Mucosa of descending colon (tissue), 3 donors: ENCODE data around the gene GNAI3. TPM values are rescaled to one million over a fixed set of nuclear protein-coding genes. Genes with fewer than 3 reads are reported as not detected.

ENCODE experiments used
- ATAC-seq: fragments of 200-7000 bp; cut with Tn5 transposase; one replicate; pipeline ENCODE4 v1.9.1; 2020; ENCODE audit warnings: mild to moderate bottlenecking, moderate library complexity
- DNase-seq, 3 donors: peaks; one replicate each; pipeline ENCODE4 v3.0.0-alpha.2; 2020
- H3K36me3 ChIP-seq: fragments of 200-600 bp; one replicate; pipeline ENCODE4 v1.8.0; 2021; ENCODE audit warnings: low read depth, mild to moderate bottlenecking
- H3K4me1 ChIP-seq: fragments of 200-600 bp; one replicate; pipeline ENCODE4 v1.8.0; 2021; ENCODE audit warnings: low read depth, mild to moderate bottlenecking
- H3K4me3 ChIP-seq: fragments of 200-600 bp; one replicate; pipeline ENCODE4 v1.8.0; 2021; ENCODE audit warnings: mild to moderate bottlenecking
- H3K9me3 ChIP-seq: fragments of 200-600 bp; one replicate; pipeline ENCODE4 v1.8.0; 2021; ENCODE audit warnings: mild to moderate bottlenecking
- intact Hi-C, 2 donors: fragments of 100-400 bp; cut with DNase I in 1 of 2; cut with micrococcal nuclease in 1 of 2; formaldehyde crosslinking; loops; one replicate each; pipeline versions ENCODE4 v1.11.0 to v1.11.1; 2022; cut with DNase I, micrococcal nuclease
- total RNA-seq, 3 donors: library from RNA; stranded (reverse); fragmentation: NEBNext Ultra II Directional in 2 of 3; extraction: Animal tissue kit (Norgen Biotek cat#: 25700) in 2 of 3; gene quantifications; one replicate each; pipeline versions ENCODE4 v1.2.1 to v1.2.4, GENCODE V29; 2021 to 2023
- TF ChIP-seq, protein P1 (sequence below): fragments of 200-600 bp; IDR thresholded peaks from one replicate; pipeline ENCODE4 v1.8.0; 2022; ENCODE audit warnings: antibody characterized with exemption, mild to moderate bottlenecking
- donor health status: DM: no; HTN: no; CAD: no; lungs with moderate emphysema.
- donor health status: DM: no; HTN: no; CAD: no.
- donor health status: DM: no; HTN: yes; CAD: no.

Gene GNAI3
- total RNA-seq, 3 donors from 2014 or later, result 6.5 to 8.3 (median 7.6) TPM

DNA sequence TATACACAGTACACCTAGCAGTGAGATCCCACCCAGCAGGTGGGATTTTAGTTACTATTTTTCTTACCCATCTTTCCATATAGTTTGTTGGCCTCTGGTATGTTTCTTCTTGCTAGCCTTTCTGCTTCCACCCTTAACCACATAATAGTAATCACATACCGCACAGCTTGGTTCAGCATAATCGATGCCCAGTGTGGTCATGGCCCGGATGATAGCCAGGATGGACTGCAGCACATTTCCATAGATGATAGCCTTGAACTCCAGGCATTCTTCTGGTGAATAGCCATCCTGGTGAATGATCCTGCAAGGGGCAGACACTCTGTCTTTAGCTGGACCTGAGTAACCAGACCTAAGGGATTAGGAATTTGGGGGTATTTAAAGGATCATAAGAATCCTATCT, 61.5 kb downstream of the GNAI3 start:
- ATAC-seq (no peak), DNase-seq (no peak)
- Histone ChIP-seq H3K9me3 (no peaks in the 10 kb centered on the region), H3K36me3 (no peaks in the 10 kb centered on the region), H3K4me3 (no peak overlapping the region), H3K4me1 (no peaks in the 10 kb centered on the region)
- intact Hi-C loops, result no loop called here
- TF ChIP-seq, protein P1, sequence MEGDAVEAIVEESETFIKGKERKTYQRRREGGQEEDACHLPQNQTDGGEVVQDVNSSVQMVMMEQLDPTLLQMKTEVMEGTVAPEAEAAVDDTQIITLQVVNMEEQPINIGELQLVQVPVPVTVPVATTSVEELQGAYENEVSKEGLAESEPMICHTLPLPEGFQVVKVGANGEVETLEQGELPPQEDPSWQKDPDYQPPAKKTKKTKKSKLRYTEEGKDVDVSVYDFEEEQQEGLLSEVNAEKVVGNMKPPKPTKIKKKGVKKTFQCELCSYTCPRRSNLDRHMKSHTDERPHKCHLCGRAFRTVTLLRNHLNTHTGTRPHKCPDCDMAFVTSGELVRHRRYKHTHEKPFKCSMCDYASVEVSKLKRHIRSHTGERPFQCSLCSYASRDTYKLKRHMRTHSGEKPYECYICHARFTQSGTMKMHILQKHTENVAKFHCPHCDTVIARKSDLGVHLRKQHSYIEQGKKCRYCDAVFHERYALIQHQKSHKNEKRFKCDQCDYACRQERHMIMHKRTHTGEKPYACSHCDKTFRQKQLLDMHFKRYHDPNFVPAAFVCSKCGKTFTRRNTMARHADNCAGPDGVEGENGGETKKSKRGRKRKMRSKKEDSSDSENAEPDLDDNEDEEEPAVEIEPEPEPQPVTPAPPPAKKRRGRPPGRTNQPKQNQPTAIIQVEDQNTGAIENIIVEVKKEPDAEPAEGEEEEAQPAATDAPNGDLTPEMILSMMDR, result no peak

DNA sequence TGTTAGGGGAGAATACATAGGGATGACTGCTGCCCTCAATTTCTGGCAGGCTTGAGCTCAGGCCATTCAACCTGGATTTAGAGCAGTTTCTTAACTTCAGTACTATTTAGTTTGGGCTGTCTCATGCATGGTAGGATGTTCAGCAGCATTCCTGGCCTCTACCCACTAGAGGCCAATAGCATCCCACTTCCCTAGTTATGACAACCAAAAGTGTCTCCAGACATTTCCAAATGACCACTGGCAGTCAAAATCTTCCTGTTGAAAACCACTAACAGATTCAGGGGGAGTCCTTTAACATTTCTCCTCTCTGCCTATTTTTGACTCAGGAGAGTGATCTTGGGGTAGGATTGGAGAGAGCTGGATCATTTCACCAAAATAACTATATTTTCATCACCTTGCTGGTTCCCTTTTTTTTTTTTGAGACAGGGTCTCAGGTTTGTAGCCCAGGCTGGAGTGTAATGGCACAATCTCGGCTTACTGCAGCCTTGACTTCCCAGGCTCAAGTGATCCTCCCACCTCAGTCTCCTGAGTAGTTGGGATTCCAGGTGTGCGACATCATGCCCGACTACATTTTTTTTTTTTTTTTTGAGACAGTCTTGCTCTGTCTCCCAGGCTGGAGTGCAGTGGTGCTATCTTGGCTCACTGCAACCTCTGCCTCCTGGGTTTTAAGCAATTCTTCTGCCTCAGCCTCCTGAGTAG, 62.3 kb downstream of the GNAI3 start:
- Histone ChIP-seq H3K9me3 (no peaks in the 10 kb centered on the region), H3K4me1 (no peaks in the 10 kb centered on the region), H3K36me3 (no peaks in the 10 kb centered on the region), H3K4me3 (no peak overlapping the region)
- intact Hi-C loops, result no loop called here
- no peak for ATAC-seq
- no peak for DNase-seq
- TF ChIP-seq, protein P1, result no peak

DNA sequence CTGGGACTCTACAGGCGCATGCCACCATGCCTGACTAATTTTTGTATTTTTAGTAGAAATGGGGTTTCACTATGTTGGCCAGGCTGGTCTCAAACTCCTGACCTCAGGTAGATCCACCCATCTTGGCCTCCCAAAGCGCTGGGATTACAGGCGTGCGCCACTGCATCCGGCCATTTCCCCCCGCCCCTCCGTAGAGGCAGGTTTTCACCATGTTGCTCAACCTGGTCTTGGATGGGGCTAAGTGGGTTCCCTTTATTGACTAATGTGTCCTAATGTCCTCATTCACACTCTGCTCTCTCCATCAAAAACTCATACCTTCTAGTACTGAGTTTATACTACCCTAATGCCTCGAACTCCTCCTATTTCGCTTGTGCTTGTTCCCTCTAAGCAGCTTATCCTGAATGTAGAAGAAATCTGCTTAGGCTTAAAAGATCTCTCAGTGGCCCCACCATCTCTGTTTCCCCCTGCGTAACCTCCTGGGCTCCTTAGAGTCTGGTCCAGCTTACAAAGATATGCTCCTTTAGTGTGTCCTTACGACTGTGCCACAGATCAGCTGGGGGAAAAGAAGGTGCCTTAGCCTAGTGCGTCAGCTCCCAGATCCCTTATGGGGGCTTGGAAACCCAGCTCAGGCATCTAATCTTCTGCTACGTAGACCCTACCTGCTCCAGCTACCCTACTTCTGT, 63.0 kb downstream of the GNAI3 start:
- Histone ChIP-seq H3K36me3 (no peaks in the 10 kb centered on the region), H3K4me1 (no peaks in the 10 kb centered on the region), H3K9me3 (no peaks in the 10 kb centered on the region), H3K4me3 (no peak overlapping the region)
- no peak for DNase-seq
- ATAC-seq, result no peak
- TF ChIP-seq, protein P1, result no peak
- intact Hi-C loops, result no loop called here

DNA sequence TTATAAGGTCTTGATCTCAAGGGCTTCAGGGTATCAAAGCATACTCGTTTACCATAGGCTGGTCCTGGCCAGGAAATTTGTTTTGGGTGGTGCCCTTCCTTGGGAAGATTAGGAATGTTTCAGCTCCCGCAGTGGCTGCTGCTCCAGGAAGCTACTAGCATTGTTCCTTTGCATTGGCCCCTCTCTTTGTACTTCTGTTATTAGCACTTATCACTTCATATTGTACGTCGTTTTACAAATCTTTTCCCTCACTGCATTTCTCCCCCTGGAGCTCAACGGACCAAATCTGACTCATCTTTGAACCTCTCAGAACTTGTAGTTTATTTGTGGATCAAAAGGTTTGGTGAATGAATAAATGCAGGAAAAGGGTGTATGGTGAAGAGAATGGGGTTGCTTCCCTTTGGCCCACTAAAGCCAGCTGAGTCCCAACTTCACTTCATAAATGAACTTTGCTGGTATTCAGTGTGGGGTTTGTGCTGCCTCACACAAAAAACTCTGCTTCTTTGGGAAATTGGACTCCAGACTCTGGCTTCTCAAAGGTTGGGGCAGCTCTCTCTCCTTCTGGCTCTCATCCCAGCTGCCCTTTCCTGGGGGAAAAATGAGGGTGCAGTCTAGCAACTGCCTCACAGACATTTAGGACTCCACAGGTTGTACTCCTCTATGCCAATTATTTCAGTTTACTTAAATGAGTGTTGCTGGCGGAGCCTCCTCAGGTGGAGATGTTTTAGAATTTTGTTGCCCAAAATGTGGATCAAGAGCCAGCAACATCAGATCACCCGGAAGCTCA, 65.1 kb downstream of the GNAI3 start:
- TF ChIP-seq, protein P1, result no peak
- intact Hi-C loops, result no loop called here

DNA sequence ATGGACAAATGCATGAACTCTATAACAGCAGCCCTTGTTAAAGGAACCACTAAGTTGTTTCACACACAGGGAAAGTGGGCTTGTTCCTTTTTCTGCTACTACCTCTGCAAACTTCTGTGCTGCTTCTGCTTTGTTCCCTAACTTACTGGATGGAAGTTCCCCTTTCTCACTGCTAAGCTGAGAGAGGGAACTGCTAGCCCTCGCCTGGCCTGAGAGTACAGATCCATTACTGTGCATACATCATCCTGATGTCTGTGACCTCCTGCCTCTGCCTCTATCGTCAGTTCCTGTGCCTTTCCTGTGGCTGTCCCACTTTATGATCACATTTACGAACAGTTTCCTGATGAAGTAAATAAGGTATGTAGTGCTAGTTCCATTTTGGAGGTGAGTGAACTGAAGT, 67.5 kb downstream of the GNAI3 start:
- DNase-seq (no peak), ATAC-seq (peak; percentile 7)
- intact Hi-C loops, result no loop called here
- Histone ChIP-seq H3K4me3 (no peak overlapping the region), H3K36me3 (no peaks in the 10 kb centered on the region), H3K4me1 (peaks cover 8% of the 10 kb centered on the region), H3K9me3 (no peaks in the 10 kb centered on the region)
- TF ChIP-seq, protein P1, result no peak

More for the DNA sequence above, 65.1 kb downstream of the GNAI3 start:
- no peak for DNase-seq
- no peaks in the 10 kb centered on the region for H3K36me3 ChIP-seq
- H3K9me3 ChIP-seq, result no peaks in the 10 kb centered on the region
- peaks cover under 1% of the 10 kb centered on the region for H3K4me1 ChIP-seq
- no peak overlapping the region for H3K4me3 ChIP-seq
- no peak for ATAC-seq
